Measurements from ENCODE around the gene CEP55. TPM values are rescaled to one million over a fixed set of nuclear protein-coding genes. Genes with fewer than 3 reads are reported as not detected.

CEP55 gene
- total and polyA plus RNA-seq, 2 experiments from 2014 or later = 14.9 to 21.5 TPM

- in situ Hi-C loops (cut with MboI) = no loop called here
- H3K9me2 ChIP-seq (ENCODE audit: insufficient read depth) = no peaks in the 10 kb centered on the region
These were observed 57.9 kb downstream of the CEP55 start for GRCh38 chr10:93554316-93554663.

GRCh38 chr10:93554760-93555432 is 58.5 kb downstream of the CEP55 start:
- Histone ChIP-seq H3K4me2 (ENCODE audit: unreplicated experiment) (no peak overlapping the region), H4K20me1 (ENCODE audit: insufficient read depth) (no peaks in the 10 kb centered on the region), H3K27me3 (replicated peaks; ENCODE audit: insufficient read depth) (no peaks in the 10 kb centered on the region), H3K79me2 (ENCODE audit: insufficient read depth) (no peaks in the 10 kb centered on the region), H3K9me3 (ENCODE audit: low read depth) (no peaks in the 10 kb centered on the region), H3K9ac (no peak overlapping the region), H3K4me1 (ENCODE audit: insufficient read depth) (no peaks in the 10 kb centered on the region; the same call in 1 of the 2 replicates), H2AFZ (peak overlapping the region; percentile 83), H3K27ac (no peak overlapping the region), H3K36me3 (ENCODE audit: low read depth) (no peaks in the 10 kb centered on the region), H3K9me2 (ENCODE audit: insufficient read depth) (no peaks in the 10 kb centered on the region), H3K4me3 (no peak overlapping the region), H3F3A (ENCODE audit: insufficient read depth) (no peaks in the 10 kb centered on the region)
- peak; percentile 74 for DNase-seq
- WGBS, 2 experiments (ENCODE audit: low coverage in 1 of 2, low lambda C conversion rate in 2 of 2, missing lambda C conversion rate in 2 of 2) = 15 to 16% methylated on average over 14 of the region's 14 CpGs
- in situ Hi-C loops (cut with MboI) = no loop called here
- TF ChIP-seq EZH2phosphoT487 (IDR thresholded peaks at IDR 0.05; ENCODE audit: insufficient read depth, low read depth) (no peak), EZH2 (IDR thresholded peaks at IDR 0.05; ENCODE audit: insufficient read depth, poor library complexity, severe bottlenecking) (no peak)

More at GRCh38 chr10:93554316-93554663, 57.9 kb downstream of the CEP55 start:
- 47 to 58% methylated on average over 1 of the region's 1 CpG for WGBS, 2 experiments (ENCODE audit: low coverage in 1 of 2, low lambda C conversion rate in 2 of 2, missing lambda C conversion rate in 2 of 2)
- H3K27me3 ChIP-seq (replicated peaks; ENCODE audit: insufficient read depth) = no peaks in the 10 kb centered on the region
- H3K9ac ChIP-seq = no peak overlapping the region
- no peak for DNase-seq
- no peaks in the 10 kb centered on the region; the same call in 1 of the 2 replicates for H3K4me1 ChIP-seq (ENCODE audit: insufficient read depth)
- no peak overlapping the region for H2AFZ ChIP-seq
- TF ChIP-seq EZH2 (IDR thresholded peaks at IDR 0.05; ENCODE audit: insufficient read depth, poor library complexity, severe bottlenecking) (no peak), EZH2phosphoT487 (IDR thresholded peaks at IDR 0.05; ENCODE audit: insufficient read depth, low read depth) (no peak)
- H3K27ac ChIP-seq = no peak overlapping the region
- no peaks in the 10 kb centered on the region for H3F3A ChIP-seq (ENCODE audit: insufficient read depth)
- H3K36me3 ChIP-seq (ENCODE audit: low read depth) = no peaks in the 10 kb centered on the region
- no peaks in the 10 kb centered on the region for H3K79me2 ChIP-seq (ENCODE audit: insufficient read depth)
- H4K20me1 ChIP-seq (ENCODE audit: insufficient read depth) = no peaks in the 10 kb centered on the region
- no peak overlapping the region for H3K4me2 ChIP-seq (ENCODE audit: unreplicated experiment)
- H3K4me3 ChIP-seq = no peak overlapping the region
- H3K9me3 ChIP-seq (ENCODE audit: low read depth) = no peaks in the 10 kb centered on the region

- WGBS, 2 experiments (ENCODE audit: low coverage in 1 of 2, low lambda C conversion rate in 2 of 2, missing lambda C conversion rate in 2 of 2) = 78 to 81% methylated on average over 9 of the region's 9 CpGs
- Histone ChIP-seq H3K4me2 (ENCODE audit: unreplicated experiment) (no peak overlapping the region), H3K9me2 (ENCODE audit: insufficient read depth) (no peaks in the 10 kb centered on the region), H3K9ac (no peak overlapping the region), H3K4me1 (ENCODE audit: insufficient read depth) (no peaks in the 10 kb centered on the region; the same call in 1 of the 2 replicates), H3K27ac (no peak overlapping the region), H4K20me1 (ENCODE audit: insufficient read depth) (no peaks in the 10 kb centered on the region), H3K9me3 (ENCODE audit: low read depth) (no peaks in the 10 kb centered on the region), H3K4me3 (no peak overlapping the region), H3F3A (ENCODE audit: insufficient read depth) (no peaks in the 10 kb centered on the region), H2AFZ (no peak overlapping the region), H3K79me2 (ENCODE audit: insufficient read depth) (no peaks in the 10 kb centered on the region), H3K36me3 (ENCODE audit: low read depth) (no peaks in the 10 kb centered on the region), H3K27me3 (replicated peaks; ENCODE audit: insufficient read depth) (peaks cover 3% of the 10 kb centered on the region; the same call in 1 of the 2 replicates)
- in situ Hi-C loops (cut with MboI) = no loop called here
- TF ChIP-seq EZH2phosphoT487 (IDR thresholded peaks at IDR 0.05; ENCODE audit: insufficient read depth, low read depth) (no peak), EZH2 (IDR thresholded peaks at IDR 0.05; ENCODE audit: insufficient read depth, poor library complexity, severe bottlenecking) (no peak)
- no peak for DNase-seq
These were observed 63.1 kb downstream of the CEP55 start for GRCh38 chr10:93559490-93559889.

GRCh38 chr10:93560541-93560940 is 64.1 kb downstream of the CEP55 start:
- in situ Hi-C loops (cut with MboI) = no loop called here
- Histone ChIP-seq H3K27me3 (replicated peaks; ENCODE audit: insufficient read depth) (peaks cover 9% of the 10 kb centered on the region), H2AFZ (no peak overlapping the region), H3K79me2 (ENCODE audit: insufficient read depth) (no peaks in the 10 kb centered on the region), H3K4me3 (no peak overlapping the region), H3K4me1 (ENCODE audit: insufficient read depth) (no peaks in the 10 kb centered on the region), H3K9me2 (ENCODE audit: insufficient read depth) (no peaks in the 10 kb centered on the region), H3K9me3 (ENCODE audit: low read depth) (no peaks in the 10 kb centered on the region), H3K36me3 (ENCODE audit: low read depth) (no peaks in the 10 kb centered on the region), H4K20me1 (ENCODE audit: insufficient read depth) (no peaks in the 10 kb centered on the region), H3F3A (ENCODE audit: insufficient read depth) (no peaks in the 10 kb centered on the region), H3K9ac (no peak overlapping the region), H3K27ac (no peak overlapping the region), H3K4me2 (ENCODE audit: unreplicated experiment) (no peak overlapping the region)
- TF ChIP-seq EZH2phosphoT487 (IDR thresholded peaks at IDR 0.05; ENCODE audit: insufficient read depth, low read depth) = no peak
- TF ChIP-seq EZH2 (IDR thresholded peaks at IDR 0.05; ENCODE audit: insufficient read depth, poor library complexity, severe bottlenecking) = no peak
- WGBS, 2 experiments (ENCODE audit: low coverage in 1 of 2, low lambda C conversion rate in 2 of 2, missing lambda C conversion rate in 2 of 2) = 54 to 61% methylated on average over 6 of the region's 6 CpGs
- DNase-seq = no peak
